GM10847 (cell line): Measurements from ENCODE around the gene OLR1.

Experiments
- POLR2A ChIP-seq: IDR thresholded peaks from 2 replicates; pipeline ENCODE4 v1.6.1; 2011; ENCODE audit not compliant: insufficient read length; ENCODE audit errors: extremely low read depth

Gene OLR1

DNA sequence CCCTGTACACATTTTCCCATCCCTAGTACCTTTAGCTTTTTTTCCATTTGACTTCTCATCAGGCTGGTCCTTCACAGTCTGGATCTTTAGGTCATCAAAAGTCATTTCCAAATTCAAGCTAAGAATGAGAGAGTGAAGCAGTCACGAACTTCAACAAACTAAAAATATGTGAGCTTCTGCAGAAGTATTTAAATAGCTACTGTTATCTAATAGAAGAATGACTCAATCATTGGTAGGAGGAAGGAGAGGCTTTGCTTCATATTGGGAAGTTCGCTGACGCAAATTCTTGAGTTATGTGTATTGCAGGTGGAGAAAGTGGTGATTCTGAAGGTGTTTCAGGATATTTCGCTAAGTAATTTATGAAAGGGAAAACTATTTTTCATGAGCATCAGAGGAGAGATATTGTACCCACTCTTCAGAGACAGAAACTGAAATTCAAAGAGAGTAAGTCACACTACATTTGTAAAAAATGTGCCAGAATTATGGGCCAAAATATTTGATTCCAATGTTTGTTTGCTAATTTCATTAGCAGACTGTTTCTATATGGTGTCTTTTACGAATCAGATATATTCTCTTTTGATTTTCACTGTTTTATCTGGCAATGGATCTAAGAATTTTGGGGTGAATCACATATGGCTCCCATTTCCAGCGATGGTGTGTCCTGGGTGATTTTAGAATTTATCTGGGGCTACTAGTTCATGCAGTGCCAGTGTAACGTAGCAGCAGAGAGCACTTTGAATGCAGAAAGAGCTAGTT lies at the start of gene OLR1:
TSS of gene OLR1 (minus strand) at position 160 of the 756 bp plus-strand sequence. CDS start at position 105, 55 bp downstream.
- TF ChIP-seq POLR2A, result no peak

DNA sequence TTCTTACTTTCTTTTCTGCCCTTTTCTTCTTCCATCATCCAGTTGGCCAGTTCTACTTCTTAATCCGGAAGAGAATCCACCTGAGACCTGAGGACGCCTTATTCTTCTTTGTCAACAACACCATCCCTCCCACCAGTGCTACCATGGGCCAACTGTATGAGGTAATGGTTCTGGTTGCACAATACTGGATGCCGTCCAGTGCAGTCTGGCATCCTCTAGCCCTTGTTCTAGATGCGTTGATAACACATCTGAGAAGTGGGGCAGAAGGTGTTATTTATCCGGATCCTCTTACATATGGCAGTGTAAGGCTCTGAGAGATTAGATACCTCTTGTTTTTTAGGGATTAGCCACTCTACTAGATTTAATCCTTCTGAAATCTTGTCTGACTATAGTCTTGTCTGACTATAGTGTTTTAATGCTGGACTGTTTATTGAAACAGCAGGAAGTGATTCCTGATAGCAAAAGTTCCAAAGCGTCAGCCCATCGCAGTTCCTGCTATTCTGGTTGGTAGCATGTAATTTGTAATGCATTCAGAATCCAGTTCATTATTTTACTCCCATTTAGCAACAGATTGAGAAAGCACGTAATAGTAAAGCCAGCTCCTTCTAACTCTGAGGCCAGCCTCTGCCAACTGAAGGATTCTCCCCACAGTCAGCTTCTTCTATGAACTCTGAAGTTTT lies 48.6 kb upstream of the OLR1 start:
- no peak for TF ChIP-seq POLR2A

DNA sequence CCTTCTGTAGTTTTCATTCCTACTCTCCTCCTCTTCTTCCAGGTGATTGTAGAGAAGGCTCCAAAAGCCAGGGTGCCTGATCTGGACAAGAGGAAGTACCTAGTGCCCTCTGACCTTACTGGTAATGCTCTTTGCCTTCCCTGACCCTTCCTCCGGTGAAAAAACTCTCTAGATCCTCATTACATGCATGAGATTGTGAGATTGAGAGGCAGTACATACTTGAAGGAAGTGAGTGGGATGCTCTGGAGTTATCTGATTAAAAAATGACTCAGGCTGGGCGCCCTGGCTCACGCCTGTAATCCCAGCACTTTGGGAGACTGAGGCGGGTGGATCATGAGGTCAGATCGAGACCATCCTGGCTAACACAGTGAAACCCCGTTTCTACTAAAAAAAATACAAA lies 46.1 kb upstream of the OLR1 start:
- no peak for TF ChIP-seq POLR2A

DNA sequence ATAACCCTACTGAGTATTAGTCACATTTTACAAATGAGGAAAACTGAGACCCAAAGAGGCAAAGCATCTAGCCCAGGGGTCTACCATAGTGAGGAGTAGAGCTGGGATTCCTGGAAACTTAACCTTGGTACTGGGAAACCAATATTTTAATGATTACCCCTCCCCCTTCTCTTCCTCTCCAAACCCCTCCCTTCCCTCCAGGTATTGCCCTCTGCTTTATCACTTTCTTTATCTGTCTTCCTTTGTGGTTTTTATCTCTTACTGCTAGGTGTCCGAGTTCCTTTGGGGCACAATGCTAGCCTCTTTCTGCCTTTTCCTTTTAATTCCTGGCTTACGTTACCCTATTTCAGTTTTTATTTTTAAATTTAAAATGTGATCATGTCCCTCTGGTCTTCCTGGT lies 43.5 kb upstream of the OLR1 start:
- no peak for TF ChIP-seq POLR2A

DNA sequence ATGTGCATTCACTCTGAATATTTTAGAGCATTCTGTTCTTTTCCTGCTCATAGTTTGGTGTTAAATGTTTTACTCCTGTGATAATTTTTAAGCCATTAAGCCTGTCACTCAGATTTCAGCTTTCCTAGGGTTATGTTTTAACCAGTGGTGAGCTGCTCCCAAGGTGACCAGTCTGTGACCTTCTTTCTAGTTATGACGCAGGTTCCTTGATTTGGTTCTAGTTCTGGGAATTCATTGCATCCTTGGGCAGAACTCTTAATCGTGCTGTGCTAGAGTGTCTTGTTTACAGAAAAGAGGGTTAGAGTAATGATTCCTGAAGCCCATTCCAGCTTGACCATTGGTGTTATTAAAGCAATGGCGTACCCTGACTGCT lies 42.9 kb upstream of the OLR1 start:
- no peak for TF ChIP-seq POLR2A

DNA sequence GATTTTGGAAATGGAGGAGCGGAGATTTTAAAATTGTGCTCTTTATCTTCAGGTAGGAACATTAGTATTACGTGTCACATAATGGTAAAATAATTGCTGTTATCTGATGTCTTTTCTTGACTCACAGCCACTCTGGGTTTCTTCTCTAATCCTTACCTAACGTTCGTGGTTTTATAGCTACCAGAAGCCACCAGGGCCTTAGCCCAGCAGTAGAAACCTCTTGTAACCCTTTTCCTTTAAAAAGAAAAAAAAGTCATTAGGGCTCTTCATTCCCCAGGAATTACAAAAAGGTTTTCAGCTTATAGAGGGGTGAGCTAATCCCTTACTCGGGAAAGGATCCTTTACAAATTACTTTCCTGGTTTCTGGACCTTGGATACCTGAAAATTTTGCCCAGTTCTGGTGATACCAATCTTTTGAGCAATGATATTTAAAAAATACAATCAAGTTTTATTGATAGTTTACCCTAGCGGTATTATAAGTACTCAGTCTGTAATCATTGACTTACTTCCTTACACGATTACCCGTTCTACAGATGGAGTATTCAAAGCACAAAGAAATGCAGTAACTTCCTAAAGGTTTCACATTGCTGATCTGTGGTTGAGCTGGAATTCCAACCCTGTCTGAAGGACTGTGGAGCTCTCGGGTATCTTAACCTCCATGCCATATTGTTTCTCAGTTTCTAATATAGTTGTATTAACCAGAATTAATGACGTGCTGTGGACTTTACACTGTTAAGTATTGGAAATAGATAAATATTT lies 42.4 kb upstream of the OLR1 start:
- TF ChIP-seq POLR2A, result no peak

DNA sequence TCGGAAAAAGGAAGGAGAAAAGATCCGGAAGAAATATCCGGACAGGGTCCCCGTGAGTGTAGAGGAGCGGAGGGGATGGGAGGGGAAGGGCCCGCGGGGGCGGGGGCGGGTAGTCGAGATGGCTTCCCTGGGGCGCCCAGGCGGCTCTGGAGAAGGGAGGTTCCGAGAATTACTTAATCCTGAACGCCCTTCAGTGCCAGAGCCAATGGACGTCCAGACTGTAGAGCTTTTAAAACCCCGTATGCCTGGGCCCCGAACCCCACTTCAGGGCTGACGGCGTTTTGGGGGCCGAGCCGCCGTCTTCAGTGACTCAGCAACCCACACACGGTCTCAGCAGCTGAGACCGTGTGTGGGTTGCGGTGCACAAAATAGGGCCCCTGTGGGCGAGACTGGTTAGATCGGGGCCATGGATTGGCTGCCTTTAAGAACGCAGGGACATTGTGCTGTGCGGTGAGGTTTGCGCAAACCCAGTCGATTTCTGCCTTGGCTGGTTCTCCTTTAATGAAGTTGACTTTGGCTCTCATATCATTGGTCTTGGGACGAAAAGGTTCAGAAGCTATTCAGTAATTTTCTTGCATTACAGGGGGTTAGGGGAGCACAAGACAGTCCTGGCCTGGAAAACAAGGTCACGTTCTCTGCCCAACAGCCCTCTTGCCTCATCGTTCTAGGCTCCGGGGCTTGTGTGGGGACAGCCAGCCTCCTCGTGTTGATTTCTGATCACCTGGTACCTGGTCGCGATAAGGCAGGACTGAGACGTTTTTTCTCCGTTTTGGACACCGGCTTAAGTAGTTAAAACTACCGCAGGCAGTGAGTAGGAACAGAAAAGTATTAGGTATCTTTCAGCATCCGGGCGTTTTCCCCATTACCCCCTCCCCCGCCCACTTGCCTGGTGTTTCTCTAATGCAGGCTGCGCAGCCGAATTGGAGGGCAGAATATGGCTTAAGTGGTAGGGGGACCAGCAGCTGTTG lies 41.5 kb upstream of the OLR1 start:
- no peak for TF ChIP-seq POLR2A

DNA sequence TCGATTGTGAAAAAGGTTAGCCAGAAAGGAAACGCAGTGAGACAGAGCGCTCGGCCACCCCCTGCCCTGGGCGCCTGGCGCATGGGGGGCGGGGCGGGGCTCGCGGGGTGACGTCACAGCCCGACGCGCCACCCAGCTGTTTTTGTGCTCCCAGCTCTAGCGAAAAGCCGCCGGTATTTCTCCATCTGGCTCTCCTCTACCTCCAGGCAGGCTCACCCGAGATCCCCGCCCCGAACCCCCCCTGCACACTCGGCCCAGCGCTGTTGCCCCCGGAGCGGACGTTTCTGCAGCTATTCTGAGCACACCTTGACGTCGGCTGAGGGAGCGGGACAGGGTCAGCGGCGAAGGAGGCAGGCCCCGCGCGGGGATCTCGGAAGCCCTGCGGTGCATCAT lies 40.8 kb upstream of the OLR1 start, which contains the start of gene GABARAPL1:
TSS of gene GABARAPL1 (plus strand) at position 139 of the 393 bp plus-strand sequence. CDS start at position 392, 253 bp downstream.
- no peak for TF ChIP-seq POLR2A

DNA sequence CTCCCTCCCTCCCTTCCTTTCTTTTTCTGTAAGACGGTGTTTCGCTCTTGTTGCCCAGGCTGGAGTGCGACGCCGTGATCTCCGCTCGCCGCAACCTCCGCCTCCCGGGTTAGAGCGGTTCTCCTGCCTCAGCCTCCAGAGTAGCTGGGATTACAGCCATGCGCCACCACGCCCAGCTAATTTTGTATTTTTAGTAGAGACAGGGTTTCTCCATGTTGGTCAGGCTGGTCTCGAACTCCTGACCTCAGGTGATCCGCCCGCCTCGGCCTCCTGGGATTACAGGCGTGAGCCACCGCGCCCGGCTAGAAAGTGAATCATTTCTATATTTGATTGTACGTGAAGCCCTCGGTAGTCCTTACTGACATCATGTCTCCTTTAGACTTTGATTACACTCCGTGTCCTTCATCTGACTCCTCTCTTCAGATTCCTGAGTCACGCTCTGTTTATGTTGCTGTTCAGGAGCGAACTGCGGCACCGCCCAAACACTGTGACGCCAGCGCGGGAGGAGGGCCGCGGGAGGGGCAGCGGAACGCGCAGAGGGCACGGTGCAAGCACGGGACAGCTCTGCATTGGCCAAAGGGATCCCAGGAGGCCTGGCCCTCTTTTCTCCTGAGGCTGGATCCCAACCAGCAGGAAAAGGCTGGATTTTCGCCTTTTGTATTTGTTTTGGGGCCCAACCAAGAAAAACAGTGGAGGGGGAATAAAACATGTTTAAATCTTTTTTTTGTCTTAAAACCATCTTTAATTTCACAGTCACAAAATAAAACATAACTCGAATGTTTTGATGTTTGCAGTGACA lies 40.2 kb upstream of the OLR1 start:
- TF ChIP-seq POLR2A, result no peak

DNA sequence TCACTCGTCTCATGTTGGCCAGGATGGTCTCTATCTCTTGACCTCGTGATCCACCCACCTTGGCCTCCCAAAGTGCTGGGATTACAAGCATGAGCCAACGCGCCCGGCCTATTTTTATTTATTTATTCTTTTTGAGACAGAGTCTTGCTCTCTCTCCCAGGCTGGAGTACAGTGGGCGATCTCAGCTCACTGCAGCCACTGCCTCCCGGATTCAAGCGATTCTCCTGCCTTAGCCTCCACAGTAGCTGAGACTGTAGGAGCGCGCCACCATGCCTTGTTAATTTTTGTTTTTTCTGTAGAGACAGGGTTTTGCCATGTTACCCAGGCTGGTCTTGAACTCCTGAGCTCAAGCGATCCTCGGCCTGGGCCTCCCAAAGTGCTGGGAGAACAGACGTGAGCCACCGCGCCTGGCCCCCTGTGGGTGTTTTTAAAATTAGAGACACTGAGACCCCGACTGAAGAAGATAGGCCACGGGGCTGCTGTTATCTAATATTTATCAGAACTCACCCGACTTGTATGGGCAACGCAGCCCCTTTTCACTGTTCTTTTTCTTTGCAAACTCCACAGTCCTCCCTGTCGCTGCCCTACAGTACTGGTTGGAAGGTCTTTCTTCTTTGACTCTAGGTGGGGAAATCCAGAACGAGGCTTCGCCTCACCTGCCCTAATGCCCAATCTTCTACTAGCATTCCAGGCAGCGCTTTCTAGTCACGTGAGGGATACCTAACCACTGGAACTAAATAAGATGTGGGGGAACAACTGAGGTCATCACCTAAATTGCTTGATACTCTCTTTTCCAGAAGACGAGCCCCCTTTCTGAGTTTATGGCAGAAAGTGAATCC lies 39.4 kb upstream of the OLR1 start:
- no peak for TF ChIP-seq POLR2A

DNA sequence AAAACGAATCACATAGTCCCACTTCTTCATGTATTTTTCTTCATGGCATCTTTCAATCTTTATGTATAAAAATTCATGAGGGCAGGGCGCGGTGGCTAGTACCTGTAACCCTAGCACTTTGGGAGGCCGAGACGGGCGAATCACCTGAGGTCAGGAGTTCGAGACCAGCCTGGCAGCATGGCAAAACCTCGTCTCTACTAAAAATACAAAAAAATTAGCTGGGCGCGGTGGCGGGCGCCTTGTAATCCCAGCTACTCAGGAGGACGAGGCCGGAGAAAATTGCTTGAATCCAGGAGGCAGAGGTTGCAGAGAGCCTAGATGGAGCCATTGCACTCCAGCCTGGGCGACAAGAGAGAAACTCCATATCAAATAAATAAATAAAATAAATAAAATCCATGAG lies 38.3 kb upstream of the OLR1 start:
- TF ChIP-seq POLR2A, result no peak

DNA sequence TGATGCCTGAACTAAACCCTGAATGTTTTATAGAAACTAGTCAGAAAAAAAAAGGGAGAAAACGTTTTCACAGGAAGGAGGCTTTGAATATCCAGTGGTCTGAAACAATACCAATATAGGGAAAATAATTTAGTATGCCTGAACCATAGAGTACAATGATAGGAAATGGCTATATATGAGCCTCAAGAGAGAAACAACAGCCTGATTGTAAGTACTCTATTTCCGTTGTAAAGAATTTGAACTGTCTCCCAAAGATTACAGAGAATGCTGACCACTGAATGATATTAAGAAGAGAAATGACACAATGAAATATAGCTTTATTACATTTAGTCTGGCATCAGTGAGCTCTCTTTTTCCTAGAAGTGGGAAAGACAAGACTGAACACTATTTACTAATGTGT lies 35.2 kb upstream of the OLR1 start:
- no peak for TF ChIP-seq POLR2A

DNA sequence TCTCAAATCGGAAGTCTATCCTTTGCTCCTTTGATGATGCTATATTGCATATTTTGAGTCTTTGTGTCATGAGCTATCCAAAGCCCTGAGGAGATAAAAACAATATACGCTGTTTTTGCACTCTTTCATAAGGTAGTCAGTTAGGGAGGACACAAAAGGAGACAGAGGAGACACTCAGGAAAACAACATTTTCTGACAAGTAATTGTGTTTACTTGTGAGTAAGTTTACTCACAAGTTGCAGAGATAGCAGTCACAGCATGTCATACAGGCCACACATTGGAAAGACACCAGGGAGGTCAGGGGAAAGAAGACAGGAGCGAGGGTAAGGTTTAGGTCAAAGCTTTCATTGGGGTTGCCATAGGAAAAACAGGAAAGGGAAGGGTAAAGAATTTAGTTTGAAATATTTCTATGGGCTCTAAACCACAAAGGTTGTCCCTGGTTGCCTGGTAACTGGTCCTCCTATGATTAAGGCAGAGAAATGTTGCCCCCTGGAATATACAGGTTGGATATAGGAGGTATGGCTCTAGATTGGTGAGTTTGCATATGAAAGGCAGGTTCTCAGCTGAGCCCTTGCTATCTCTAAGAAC lies 33.4 kb upstream of the OLR1 start:
- no peak for TF ChIP-seq POLR2A
